DMS79 (cell line): ENCODE data around the gene UPF3A.
A peak's percentile ranks its signal among the peaks of the same experiment; 100 is the strongest.
"Not testable (repeated sequence)": the region's sequence is repeated elsewhere in the genome, so short reads cannot be mapped to it uniquely, and the experiment has no call there.

Experiments used
- DNase-seq: peaks from one replicate; lab custom pipeline; 2025; lab: John Stamatoyannopoulos, UW

UPF3A gene

GRCh38 chr13:114264313-114264712 lies 17.1 kb upstream of the UPF3A start:
- DNase-seq, result not testable (repeated sequence)

GRCh38 chr13:114264886-114265611 lies 16.4 kb upstream of the UPF3A start:
- DNase-seq, result no peak

- DNase-seq, result no peak
Measured at GRCh38 chr13:114266241-114266640, 15.2 kb upstream of the UPF3A start.

GRCh38 chr13:114268344-114269280 lies 12.8 kb upstream of the UPF3A start:
- no peak for DNase-seq

- no peak for DNase-seq
Measured at GRCh38 chr13:114269281-114269770, 12.1 kb upstream of the UPF3A start.

- DNase-seq, result no peak
Measured at GRCh38 chr13:114272977-114273376, 8.4 kb upstream of the UPF3A start.

- DNase-seq, result no peak
Measured at GRCh38 chr13:114275304-114275703, 6.1 kb upstream of the UPF3A start.

- DNase-seq, result no peak
Measured at GRCh38 chr13:114279146-114279545, 2.3 kb upstream of the UPF3A start.

GRCh38 chr13:114279758-114280355 lies 1.5 kb upstream of the UPF3A start:
- no peak for DNase-seq

- peak; percentile 95 for DNase-seq
Measured at GRCh38 chr13:114282041-114282670, 755 bp downstream of the UPF3A start.

GRCh38 chr13:114283576-114283975 lies 2.2 kb downstream of the UPF3A start:
- no peak for DNase-seq

- DNase-seq, result no peak
Measured at GRCh38 chr13:114284680-114285079, 3.3 kb downstream of the UPF3A start.

- DNase-seq, result no peak
Measured at GRCh38 chr13:114285166-114285808, 3.9 kb downstream of the UPF3A start.

- DNase-seq, result no peak
Measured at GRCh38 chr13:114286808-114287207, 5.4 kb downstream of the UPF3A start.

GRCh38 chr13:114288157-114288591 lies 6.8 kb downstream of the UPF3A start:
- no peak for DNase-seq

GRCh38 chr13:114296448-114296847 lies 15.0 kb downstream of the UPF3A start:
- no peak for DNase-seq

- DNase-seq, result no peak
Measured at GRCh38 chr13:114296902-114297301, 15.5 kb downstream of the UPF3A start.

GRCh38 chr13:114298866-114299265 lies 17.5 kb downstream of the UPF3A start:
- DNase-seq, result no peak

GRCh38 chr13:114299604-114300305 lies 18.4 kb downstream of the UPF3A start:
- no peak for DNase-seq

GRCh38 chr13:114303700-114304327 lies 22.4 kb downstream of the UPF3A start:
- DNase-seq, result no peak
